ENCODE results near the gene DCLK2.
A peak's percentile ranks its signal among the peaks of the same experiment; 100 is the strongest.

DNA sequence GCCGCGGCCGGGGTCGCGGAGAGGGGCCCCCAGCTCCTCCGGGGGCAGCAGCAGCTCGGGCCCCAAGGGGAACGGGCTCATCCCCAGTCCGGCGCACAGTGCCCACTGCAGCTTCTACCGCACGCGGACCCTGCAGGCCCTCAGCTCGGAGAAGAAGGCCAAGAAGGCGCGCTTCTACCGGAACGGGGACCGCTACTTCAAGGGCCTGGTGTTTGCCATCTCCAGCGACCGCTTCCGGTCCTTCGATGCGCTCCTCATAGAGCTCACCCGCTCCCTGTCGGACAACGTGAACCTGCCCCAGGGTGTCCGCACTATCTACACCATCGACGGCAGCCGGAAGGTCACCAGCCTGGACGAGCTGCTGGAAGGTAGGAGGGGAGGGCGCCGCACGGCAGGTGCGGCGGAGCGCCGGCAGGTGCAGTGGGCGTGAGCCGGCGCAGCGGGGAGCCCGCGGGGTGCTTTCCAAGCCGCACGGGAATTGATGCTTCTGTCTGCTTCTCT, 886 bp downstream of the DCLK2 start:
- TF ChIP-seq CREB1 (IDR thresholded peaks at IDR 0.05; ENCODE audit: low read depth), result no peak
- TF ChIP-seq EGR1 (IDR thresholded peaks at IDR 0.05), result no peak
- no peak for TF ChIP-seq EP300 (IDR thresholded peaks at IDR 0.05; ENCODE audit: borderline replicate concordance)
- no peak for TF ChIP-seq YY1 (IDR thresholded peaks at IDR 0.05; ENCODE audit: low read depth)
- peak; percentile 25; the same call in 1 of the 2 replicates for TF ChIP-seq TCF12 (IDR thresholded peaks at IDR 0.05; ENCODE audit: low read depth)
- no peak for TF ChIP-seq CEBPB (IDR thresholded peaks at IDR 0.05)
- no peak for TF ChIP-seq REST (IDR thresholded peaks at IDR 0.05; ENCODE audit: low read depth)
- TF ChIP-seq TEAD4 (IDR thresholded peaks at IDR 0.05), result no peak
